ENCODE data around the gene ARPC4. TPM values are rescaled to one million over a fixed set of nuclear protein-coding genes. Genes with fewer than 3 reads are reported as not detected.

The ARPC4 gene
- total RNA-seq, result 228 and 238 TPM in 2 replicates

DNA sequence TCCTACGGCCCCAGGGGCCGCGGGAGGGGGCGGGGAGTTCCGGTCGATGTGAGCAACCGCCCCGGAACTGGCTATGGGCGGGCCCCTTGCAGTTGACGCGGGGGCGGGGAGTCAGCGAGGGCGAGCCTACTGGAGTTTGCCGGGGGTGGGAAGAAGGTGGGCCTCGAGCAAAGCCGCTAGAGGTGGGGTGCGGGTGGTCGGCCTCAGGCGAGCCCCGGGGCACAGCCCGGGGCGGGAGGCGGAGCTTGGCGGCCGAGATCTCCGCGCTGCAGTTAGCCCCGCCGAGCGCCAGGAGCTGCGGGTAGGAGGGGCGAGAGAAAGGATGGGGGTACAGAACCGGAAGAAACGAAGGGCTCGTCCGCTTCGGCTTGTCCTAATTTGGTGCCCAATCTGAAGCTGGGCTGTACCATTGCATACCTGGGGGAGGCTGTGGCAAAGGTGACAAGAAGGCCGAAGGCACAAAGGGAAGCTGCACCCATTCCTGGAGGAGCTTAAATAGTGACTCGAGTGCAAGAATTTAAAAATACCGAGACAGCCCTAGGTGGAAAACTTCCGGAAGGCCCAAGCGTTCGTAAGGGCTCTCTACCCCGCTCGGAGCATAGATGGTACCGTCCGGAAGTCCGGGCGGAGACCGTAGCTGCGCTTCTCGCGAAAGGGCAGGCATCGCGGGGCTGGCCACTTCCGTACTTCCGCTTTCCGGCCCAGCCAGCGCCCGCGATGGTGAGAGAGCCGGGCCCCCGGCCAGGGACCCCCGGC, at the start of gene ARPC4, which contains the start of gene TADA3:
TSS of gene ARPC4 (plus strand) at position 678 of the 756 bp plus-strand sequence. CDS start at position 718, 40 bp downstream.
TSS of gene TADA3 (minus strand) at position 69 of the 756 bp plus-strand sequence. CDS start 1,007 bp downstream, outside the sequence.

DNA sequence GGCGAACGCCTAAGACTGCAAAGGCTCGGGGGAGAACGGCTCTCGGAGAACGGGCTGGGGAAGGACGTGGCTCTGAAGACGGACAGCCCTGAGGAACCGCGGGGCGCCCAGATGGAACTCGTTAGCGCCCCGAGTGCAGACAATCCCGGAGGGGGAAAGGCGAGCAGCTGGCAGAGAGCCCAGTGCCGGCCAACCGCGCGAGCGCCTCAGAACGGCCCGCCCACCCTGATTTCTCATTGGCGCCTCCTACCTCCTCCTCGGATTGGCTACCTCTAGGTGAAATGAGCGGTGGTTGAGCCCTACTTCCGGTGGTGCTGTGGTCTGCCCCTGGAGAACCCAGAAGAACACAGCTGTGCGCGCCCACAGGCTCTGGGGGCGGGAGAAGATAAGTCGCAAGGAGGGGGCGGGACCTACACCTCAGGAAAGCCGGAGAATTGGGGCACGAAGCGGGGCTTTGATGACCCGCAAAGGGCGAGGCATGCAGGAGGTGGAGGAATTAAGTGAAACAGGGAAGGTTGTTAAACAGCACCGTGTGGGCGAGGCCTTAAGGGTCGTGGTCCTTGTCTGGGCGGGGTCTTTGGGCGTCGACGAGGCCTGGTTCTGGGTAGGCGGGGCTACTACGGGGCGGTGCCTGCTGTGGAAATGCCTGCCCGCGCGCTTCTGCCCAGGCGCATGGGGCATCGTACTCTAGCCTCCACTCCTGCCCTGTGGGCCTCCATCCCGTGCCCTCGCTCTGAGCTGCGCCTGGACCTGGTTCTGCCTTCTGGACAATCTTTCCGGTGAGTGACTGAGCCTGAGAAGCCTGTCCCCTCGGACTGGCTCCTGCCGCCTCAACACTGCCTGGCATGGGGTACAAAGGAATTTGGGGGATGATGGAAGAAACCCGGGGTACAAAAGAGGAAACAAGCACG, 43.0 kb upstream of the ARPC4 start, which contains the start of gene OGG1:
TSS of gene OGG1 (plus strand) at position 308 of the 911 bp plus-strand sequence. CDS start at position 643, 335 bp downstream.

DNA sequence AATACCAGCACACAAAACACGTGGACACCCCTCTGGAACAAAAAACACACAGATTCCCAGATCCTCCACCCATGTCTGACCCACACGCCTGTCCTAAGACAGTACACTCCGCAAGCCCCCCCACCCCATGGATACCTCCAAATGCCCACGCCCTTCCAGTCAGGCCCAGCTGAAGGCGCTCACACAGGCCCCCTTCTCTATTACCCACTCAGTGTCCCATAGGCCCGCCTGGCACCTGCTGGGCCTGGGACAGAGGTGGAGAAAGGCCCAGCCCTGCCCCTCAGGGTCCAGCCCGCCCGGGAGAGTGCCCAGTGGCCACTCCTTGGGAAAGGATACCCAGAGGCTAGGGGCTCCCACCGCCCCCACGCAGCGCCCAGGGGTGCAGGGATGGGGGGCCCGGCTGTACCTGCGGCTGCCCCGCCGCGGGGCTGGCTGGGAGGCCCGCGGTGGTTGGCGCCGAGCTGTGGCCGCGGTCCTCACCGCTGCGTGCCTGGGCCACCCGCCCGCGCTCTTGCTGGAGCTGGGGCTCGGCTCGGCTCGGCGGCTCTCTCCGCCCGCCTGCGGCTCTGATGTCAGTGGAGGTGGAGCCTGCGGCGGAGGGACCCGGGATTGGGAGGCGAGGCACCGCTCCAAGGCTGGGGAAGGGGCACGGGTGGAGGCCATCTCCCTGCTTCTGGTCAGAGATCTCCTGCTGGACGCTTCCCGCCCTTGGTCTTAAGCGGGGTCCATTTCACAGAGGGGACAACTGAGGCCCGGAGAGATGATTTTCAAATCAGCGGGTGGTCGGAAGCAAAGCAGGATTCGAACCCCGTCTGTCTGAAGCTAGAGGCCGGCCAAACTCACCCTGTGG, 23.2 kb upstream of the ARPC4 start, which contains the start of gene CAMK1:
TSS of gene CAMK1 (minus strand) at position 522 of the 850 bp plus-strand sequence. CDS start 2,198 bp downstream, outside the sequence.

DNA sequence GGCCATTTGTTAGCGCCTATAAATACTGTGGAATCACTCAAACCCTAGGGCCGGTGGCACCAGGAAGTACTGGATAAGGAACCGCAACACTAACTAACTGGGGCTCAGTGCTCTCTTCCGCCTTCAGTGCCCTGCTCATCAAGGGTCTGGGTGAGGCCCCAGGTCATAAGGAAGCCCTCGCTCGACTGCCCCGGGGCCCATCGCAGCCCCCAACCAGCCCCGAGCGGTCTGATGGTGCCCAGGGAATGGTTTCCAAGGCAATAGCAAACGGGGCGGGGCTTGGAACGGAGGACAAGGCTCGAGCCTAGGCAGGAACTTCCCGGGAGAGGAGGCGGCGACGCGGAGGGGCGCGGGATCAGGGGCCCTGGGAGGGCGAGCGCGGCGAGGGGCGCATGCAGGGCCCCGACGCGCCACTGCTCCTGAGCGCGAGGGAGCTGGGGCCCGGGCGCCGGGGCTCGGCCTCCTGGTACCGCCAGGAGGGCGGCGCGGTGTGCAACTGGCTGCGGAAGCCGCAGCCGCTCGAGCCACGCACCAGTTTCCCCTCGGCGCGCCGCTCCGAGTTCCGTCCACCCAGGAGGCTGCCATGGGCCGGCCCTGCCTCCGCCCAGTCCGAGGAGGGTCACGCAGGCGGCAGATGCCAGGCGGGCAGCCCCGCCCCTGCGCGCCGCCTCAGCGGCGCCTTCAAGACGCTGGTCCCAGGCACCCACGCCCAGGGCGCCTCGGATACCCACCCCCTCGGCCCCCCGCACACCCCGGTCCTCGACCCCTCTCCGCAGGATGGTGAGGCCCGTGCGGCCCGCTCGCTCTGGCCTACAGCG, 16.9 kb downstream of the ARPC4 start, which contains the start of gene TTLL3:
TSS of gene TTLL3 (plus strand) at position 648 of the 818 bp plus-strand sequence. CDS start 400 bp downstream, outside the sequence.

DNA sequence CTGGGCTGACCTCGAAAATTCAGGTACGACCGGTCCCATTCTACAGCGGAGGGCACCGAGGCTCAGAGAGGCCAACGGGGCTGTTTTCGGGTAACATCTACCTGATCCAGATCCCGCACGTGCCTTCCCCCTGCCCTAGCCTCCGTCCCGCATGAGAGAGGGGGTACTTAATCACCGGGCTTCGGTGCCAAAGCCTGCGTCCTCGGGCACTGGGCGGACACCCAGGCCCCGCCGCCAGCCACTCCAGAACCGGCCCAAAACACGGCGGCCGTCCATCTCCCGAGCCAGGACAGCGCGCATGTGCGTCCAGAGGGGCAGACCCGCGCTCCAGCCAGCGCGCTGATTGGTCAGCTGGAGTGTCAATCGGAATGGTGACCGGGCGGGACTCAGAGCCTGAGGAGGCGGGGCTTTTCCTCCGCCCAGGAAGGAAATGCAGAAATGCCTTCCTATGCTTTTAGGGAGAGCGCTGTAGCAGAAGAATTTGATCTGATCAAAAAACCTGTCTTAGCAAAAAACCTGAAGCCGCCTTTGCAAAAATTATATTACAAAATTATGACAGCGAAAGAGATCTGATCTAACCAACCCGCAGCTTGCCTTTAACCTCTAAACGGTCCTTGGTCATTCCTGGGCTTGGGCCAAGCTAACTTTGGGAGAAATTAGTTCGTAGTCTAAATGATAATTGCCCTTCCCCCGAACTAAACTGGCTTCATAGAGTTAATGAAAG, 51.0 kb downstream of the ARPC4 start, which contains the start of gene RPUSD3:
TSS of gene RPUSD3 (minus strand) at position 294 of the 724 bp plus-strand sequence. CDS start at position 276, 18 bp downstream.

Other genes starting within 250 kb of the ARPC4 start
- gene LHFPL4, start 239.3 kb upstream of the ARPC4 start, total RNA-seq, result not detected in 2 replicates
- 31.6 and 32.4 TPM in 2 replicates for gene MTMR14, start 143.6 kb upstream of the ARPC4 start, total RNA-seq
- not detected in 2 replicates for gene CPNE9, start 89.2 kb upstream of the ARPC4 start, total RNA-seq
- gene BRPF1, start 61.3 kb upstream of the ARPC4 start, total RNA-seq, result 14.0 and 16.4 TPM in 2 replicates
- gene OGG1, start 43.1 kb upstream of the ARPC4 start, total RNA-seq, result 23.5 and 24.2 TPM in 2 replicates
- gene CAMK1, start 23.1 kb upstream of the ARPC4 start, total RNA-seq, result 60.6 and 64.3 TPM in 2 replicates
- gene TADA3, start 609 bp upstream of the ARPC4 start, total RNA-seq, result 65.0 and 73.8 TPM in 2 replicates
- gene TTLL3, start 17.2 kb downstream of the ARPC4 start, total RNA-seq, result 18.4 and 22.5 TPM in 2 replicates
- gene RPUSD3, start 50.9 kb downstream of the ARPC4 start, total RNA-seq, result 16.3 and 18.8 TPM in 2 replicates
- gene CIDEC, start 87.2 kb downstream of the ARPC4 start, total RNA-seq, result not detected in 2 replicates
- 13.4 and 17.4 TPM in 2 replicates for gene JAGN1, start 97.5 kb downstream of the ARPC4 start, total RNA-seq
- 3.5 and 4.4 TPM in 2 replicates for gene IL17RE, start 109.8 kb downstream of the ARPC4 start, total RNA-seq
- gene IL17RC, start 124.0 kb downstream of the ARPC4 start, total RNA-seq, result 29.2 and 36.5 TPM in 2 replicates
- 20.3 and 25.4 TPM in 2 replicates for gene CRELD1, start 140.8 kb downstream of the ARPC4 start, total RNA-seq
- 2.5 and 2.6 TPM in 2 replicates for gene PRRT3, start 159.3 kb downstream of the ARPC4 start, total RNA-seq
- 74.0 and 83.0 TPM in 2 replicates for gene EMC3, start 193.8 kb downstream of the ARPC4 start, total RNA-seq
- gene FANCD2, start 233.4 kb downstream of the ARPC4 start, total RNA-seq, result 13.1 and 25.9 TPM in 2 replicates

Data from aortic smooth muscle cell (primary cell).